ENCODE data around the gene KRT3. TPM values are rescaled to one million over a fixed set of nuclear protein-coding genes. Genes with fewer than 3 reads are reported as not detected.

The KRT3 gene
- total and polyA plus RNA-seq, 4 donors = not detected

- TF ChIP-seq FOXA2 (IDR thresholded peaks at IDR 0.05) = no peak
- TF ChIP-seq EGR1 (IDR thresholded peaks at IDR 0.05; ENCODE audit: low read depth in 2 of 2) = no peak
- TF ChIP-seq CTCF (IDR thresholded peaks at IDR 0.05; ENCODE audit: low read depth, low read length, missing input control) = no peak
- TF ChIP-seq RXRA (IDR thresholded peaks at IDR 0.05) = no peak
- TF ChIP-seq REST (IDR thresholded peaks at IDR 0.05) = no peak
- no peak overlapping the region for H3K9ac ChIP-seq (ENCODE audit: low read depth in 1 of 2, low read length in 2 of 2)
- H3K4me3 ChIP-seq (ENCODE audit: low read depth in 1 of 3, low read length in 3 of 3) = no peak overlapping the region
- H3K27me3 ChIP-seq (ENCODE audit: control insufficient read depth in 4 of 4, insufficient read depth in 4 of 4, low read length in 3 of 4) = peaks cover 0 to 6% (median under 1%) of the 10 kb centered on the region in 4 donors
- WGBS = 82% methylated on average over 11 of the region's 11 CpGs
- H3K9me3 ChIP-seq (ENCODE audit: control insufficient read depth in 4 of 4, low read length in 3 of 4) = no peaks in the 10 kb centered on the region
- no peaks in the 10 kb centered on the region for H3K36me3 ChIP-seq (ENCODE audit: control insufficient read depth in 4 of 4, insufficient read depth in 3 of 4, low read depth in 1 of 4, low read length in 3 of 4)
- DNase-seq (ENCODE audit: low spot score) = no peak
- H3K27ac ChIP-seq (ENCODE audit: low read depth in 1 of 2, low read length in 2 of 2) = no peak overlapping the region
- no peaks in the 10 kb centered on the region for H3K4me1 ChIP-seq (ENCODE audit: control insufficient read depth in 4 of 4, insufficient read depth in 4 of 4, low read length in 3 of 4)
Measured at GRCh38 chr12:52806821-52807543, 11.1 kb upstream of the KRT3 start.

- Histone ChIP-seq H3K4me1 (ENCODE audit: control insufficient read depth in 4 of 4, insufficient read depth in 4 of 4, low read length in 3 of 4) (no peaks in the 10 kb centered on the region), H3K4me3 (ENCODE audit: low read depth in 1 of 3, low read length in 3 of 3) (no peak overlapping the region), H3K9me3 (ENCODE audit: control insufficient read depth in 4 of 4, low read length in 3 of 4) (no peaks in the 10 kb centered on the region), H3K9ac (ENCODE audit: low read depth in 1 of 2, low read length in 2 of 2) (no peak overlapping the region), H3K36me3 (ENCODE audit: control insufficient read depth in 4 of 4, insufficient read depth in 3 of 4, low read depth in 1 of 4, low read length in 3 of 4) (no peaks in the 10 kb centered on the region), H3K27me3 (ENCODE audit: control insufficient read depth in 4 of 4, insufficient read depth in 4 of 4, low read length in 3 of 4) (peaks cover 0 to 6% (median under 1%) of the 10 kb centered on the region in 4 donors), H3K27ac (ENCODE audit: low read depth in 1 of 2, low read length in 2 of 2) (no peak overlapping the region)
- WGBS = 97% methylated on average over 3 of the region's 3 CpGs
- TF ChIP-seq CTCF (IDR thresholded peaks at IDR 0.05; ENCODE audit: low read depth, low read length, missing input control) (no peak), NR2F2 (IDR thresholded peaks at IDR 0.05) (no peak), GABPA (IDR thresholded peaks at IDR 0.05 in 1 of 2, conservative IDR thresholded peaks at IDR 0.05 in 1 of 2) (no peak), MAX (IDR thresholded peaks at IDR 0.05) (no peak), EGR1 (IDR thresholded peaks at IDR 0.05; ENCODE audit: low read depth in 2 of 2) (no peak), YY1 (IDR thresholded peaks at IDR 0.05) (no peak), RXRA (IDR thresholded peaks at IDR 0.05) (no peak), ATF3 (IDR thresholded peaks at IDR 0.05) (no peak), REST (IDR thresholded peaks at IDR 0.05) (no peak)
- no peak for DNase-seq (ENCODE audit: low spot score)
Measured at GRCh38 chr12:52806169-52806811, 10.4 kb upstream of the KRT3 start.

All from liver (tissue), 9 donors.